Gastrocnemius medialis (tissue), 4 donors: ENCODE measurements around the gene SENP1.

Experiments used
- POLR2A ChIP-seq, 2 donors: fragments of 450-650 bp; IDR thresholded peaks; one replicate each; pipeline ENCODE4 v1.6.1; 2017; ENCODE audit warnings: antibody characterized with exemption in 2 of 2, mild to moderate bottlenecking in 2 of 2, moderate library complexity in 2 of 2
- TF ChIP-seq, protein P1 (sequence below), 5 experiments: fragments of 450-650 bp in 3 of 5; fragments of 200-600 bp in 2 of 5; sonication (generic) in 2 of 5; IDR thresholded peaks in 4 of 5; conservative IDR thresholded peaks in 1 of 5; 1 replicate in 4 of 5; 2 replicates in 1 of 5; pipeline ENCODE4 v1.5.1; 2016 to 2019; ENCODE audit warnings: antibody characterized with exemption in 5 of 5, mild to moderate bottlenecking in 3 of 5, moderate library complexity in 3 of 5

DNA sequence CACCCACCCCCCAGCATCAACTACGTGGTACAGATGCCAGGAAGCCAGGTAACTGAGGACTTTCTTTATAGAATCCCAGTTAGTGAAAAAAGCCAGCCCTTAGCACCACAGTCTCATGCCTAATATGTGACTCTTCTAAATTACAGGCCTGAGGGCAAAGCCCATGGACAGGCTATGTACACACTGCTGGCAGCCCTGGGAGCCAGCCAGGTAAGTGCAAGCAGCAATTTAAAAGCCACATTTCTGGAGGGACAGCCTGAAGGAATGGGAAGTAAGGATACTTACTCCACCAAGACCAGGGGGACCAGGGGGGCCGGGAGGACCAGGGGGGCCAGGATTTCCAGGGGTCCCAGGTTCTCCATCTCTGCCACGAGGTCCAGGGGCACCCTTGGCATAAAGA lies 108.6 kb downstream of the SENP1 start:
- TF ChIP-seq POLR2A (IDR thresholded peaks at IDR 0.05), result no peak
- TF ChIP-seq, protein P1, sequence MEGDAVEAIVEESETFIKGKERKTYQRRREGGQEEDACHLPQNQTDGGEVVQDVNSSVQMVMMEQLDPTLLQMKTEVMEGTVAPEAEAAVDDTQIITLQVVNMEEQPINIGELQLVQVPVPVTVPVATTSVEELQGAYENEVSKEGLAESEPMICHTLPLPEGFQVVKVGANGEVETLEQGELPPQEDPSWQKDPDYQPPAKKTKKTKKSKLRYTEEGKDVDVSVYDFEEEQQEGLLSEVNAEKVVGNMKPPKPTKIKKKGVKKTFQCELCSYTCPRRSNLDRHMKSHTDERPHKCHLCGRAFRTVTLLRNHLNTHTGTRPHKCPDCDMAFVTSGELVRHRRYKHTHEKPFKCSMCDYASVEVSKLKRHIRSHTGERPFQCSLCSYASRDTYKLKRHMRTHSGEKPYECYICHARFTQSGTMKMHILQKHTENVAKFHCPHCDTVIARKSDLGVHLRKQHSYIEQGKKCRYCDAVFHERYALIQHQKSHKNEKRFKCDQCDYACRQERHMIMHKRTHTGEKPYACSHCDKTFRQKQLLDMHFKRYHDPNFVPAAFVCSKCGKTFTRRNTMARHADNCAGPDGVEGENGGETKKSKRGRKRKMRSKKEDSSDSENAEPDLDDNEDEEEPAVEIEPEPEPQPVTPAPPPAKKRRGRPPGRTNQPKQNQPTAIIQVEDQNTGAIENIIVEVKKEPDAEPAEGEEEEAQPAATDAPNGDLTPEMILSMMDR (IDR thresholded peaks at IDR 0.05 in 4 of 5, conservative IDR thresholded peaks at IDR 0.05 in 1 of 5), result no peak
